ENCODE data around the gene CIAO2B.

DNA sequence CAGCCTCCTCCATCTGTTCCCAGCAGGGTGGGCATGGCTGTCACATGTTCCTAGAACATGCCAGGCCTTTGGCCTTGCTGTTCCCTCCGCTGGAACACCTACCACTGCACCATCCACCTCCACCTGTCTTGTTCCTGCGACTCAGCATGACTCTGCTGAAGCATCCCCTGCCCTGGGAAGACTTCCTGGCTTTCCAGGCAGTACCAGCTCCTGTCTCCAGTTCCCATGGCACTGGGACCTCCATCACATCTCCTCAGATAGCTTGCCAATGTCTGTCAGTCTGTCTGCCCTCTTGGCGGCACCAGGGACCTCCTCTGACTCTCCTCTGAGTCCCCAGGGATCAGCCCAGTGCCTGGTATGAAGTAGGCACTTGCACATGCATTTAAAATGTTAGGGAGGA, 38.2 kb downstream of the CIAO2B start:
- TF ChIP-seq, protein P1, sequence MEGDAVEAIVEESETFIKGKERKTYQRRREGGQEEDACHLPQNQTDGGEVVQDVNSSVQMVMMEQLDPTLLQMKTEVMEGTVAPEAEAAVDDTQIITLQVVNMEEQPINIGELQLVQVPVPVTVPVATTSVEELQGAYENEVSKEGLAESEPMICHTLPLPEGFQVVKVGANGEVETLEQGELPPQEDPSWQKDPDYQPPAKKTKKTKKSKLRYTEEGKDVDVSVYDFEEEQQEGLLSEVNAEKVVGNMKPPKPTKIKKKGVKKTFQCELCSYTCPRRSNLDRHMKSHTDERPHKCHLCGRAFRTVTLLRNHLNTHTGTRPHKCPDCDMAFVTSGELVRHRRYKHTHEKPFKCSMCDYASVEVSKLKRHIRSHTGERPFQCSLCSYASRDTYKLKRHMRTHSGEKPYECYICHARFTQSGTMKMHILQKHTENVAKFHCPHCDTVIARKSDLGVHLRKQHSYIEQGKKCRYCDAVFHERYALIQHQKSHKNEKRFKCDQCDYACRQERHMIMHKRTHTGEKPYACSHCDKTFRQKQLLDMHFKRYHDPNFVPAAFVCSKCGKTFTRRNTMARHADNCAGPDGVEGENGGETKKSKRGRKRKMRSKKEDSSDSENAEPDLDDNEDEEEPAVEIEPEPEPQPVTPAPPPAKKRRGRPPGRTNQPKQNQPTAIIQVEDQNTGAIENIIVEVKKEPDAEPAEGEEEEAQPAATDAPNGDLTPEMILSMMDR (IDR thresholded peaks at IDR 0.05; ENCODE audit: insufficient read depth, low read length), result no peak
- TF ChIP-seq SPI1 (IDR thresholded peaks at IDR 0.05; ENCODE audit: borderline replicate concordance, low read depth), result no peak
- TF ChIP-seq POLR2AphosphoS5 (IDR thresholded peaks at IDR 0.05; ENCODE audit: low read depth), result no peak
- TF ChIP-seq GABPA (IDR thresholded peaks at IDR 0.05; ENCODE audit: low read depth), result no peak
